ENCODE measurements around the gene MARCHF4. TPM values are rescaled to one million over a fixed set of nuclear protein-coding genes. Genes with fewer than 3 reads are reported as not detected.

MARCHF4 gene
- total and polyA plus RNA-seq, 2 of the 8 experiments (the other 6 are each of a cell fraction or from before 2014, with no cell fraction given) = 1.9 to 2.9 TPM

DNA sequence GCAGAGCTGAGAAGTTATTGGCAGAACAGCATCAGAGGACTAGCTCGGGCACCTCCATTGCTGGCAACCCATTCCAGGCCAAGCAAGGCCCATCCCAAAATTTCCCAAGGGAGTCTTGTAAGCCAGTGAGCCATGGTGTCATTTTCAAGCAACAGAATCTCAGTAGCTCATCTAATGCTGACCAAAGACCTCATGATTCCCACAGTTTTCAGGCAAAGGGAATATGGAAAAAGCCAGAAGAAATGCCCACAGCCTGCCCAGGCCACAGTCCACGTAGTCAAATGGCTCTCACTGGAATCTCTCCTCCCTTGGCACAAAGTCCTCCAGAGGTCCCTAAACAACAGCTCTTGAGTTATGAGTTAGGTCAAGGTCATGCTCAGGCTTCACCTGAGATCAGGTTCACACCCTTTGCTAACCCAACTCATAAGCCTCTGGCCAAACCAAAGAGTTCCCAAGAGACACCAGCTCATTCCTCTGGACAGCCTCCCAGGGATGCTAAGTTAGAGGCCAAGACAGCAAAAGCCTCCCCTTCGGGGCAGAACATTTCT, 42.6 kb upstream of the MARCHF4 start (continued):
- TF ChIP-seq, protein P1, sequence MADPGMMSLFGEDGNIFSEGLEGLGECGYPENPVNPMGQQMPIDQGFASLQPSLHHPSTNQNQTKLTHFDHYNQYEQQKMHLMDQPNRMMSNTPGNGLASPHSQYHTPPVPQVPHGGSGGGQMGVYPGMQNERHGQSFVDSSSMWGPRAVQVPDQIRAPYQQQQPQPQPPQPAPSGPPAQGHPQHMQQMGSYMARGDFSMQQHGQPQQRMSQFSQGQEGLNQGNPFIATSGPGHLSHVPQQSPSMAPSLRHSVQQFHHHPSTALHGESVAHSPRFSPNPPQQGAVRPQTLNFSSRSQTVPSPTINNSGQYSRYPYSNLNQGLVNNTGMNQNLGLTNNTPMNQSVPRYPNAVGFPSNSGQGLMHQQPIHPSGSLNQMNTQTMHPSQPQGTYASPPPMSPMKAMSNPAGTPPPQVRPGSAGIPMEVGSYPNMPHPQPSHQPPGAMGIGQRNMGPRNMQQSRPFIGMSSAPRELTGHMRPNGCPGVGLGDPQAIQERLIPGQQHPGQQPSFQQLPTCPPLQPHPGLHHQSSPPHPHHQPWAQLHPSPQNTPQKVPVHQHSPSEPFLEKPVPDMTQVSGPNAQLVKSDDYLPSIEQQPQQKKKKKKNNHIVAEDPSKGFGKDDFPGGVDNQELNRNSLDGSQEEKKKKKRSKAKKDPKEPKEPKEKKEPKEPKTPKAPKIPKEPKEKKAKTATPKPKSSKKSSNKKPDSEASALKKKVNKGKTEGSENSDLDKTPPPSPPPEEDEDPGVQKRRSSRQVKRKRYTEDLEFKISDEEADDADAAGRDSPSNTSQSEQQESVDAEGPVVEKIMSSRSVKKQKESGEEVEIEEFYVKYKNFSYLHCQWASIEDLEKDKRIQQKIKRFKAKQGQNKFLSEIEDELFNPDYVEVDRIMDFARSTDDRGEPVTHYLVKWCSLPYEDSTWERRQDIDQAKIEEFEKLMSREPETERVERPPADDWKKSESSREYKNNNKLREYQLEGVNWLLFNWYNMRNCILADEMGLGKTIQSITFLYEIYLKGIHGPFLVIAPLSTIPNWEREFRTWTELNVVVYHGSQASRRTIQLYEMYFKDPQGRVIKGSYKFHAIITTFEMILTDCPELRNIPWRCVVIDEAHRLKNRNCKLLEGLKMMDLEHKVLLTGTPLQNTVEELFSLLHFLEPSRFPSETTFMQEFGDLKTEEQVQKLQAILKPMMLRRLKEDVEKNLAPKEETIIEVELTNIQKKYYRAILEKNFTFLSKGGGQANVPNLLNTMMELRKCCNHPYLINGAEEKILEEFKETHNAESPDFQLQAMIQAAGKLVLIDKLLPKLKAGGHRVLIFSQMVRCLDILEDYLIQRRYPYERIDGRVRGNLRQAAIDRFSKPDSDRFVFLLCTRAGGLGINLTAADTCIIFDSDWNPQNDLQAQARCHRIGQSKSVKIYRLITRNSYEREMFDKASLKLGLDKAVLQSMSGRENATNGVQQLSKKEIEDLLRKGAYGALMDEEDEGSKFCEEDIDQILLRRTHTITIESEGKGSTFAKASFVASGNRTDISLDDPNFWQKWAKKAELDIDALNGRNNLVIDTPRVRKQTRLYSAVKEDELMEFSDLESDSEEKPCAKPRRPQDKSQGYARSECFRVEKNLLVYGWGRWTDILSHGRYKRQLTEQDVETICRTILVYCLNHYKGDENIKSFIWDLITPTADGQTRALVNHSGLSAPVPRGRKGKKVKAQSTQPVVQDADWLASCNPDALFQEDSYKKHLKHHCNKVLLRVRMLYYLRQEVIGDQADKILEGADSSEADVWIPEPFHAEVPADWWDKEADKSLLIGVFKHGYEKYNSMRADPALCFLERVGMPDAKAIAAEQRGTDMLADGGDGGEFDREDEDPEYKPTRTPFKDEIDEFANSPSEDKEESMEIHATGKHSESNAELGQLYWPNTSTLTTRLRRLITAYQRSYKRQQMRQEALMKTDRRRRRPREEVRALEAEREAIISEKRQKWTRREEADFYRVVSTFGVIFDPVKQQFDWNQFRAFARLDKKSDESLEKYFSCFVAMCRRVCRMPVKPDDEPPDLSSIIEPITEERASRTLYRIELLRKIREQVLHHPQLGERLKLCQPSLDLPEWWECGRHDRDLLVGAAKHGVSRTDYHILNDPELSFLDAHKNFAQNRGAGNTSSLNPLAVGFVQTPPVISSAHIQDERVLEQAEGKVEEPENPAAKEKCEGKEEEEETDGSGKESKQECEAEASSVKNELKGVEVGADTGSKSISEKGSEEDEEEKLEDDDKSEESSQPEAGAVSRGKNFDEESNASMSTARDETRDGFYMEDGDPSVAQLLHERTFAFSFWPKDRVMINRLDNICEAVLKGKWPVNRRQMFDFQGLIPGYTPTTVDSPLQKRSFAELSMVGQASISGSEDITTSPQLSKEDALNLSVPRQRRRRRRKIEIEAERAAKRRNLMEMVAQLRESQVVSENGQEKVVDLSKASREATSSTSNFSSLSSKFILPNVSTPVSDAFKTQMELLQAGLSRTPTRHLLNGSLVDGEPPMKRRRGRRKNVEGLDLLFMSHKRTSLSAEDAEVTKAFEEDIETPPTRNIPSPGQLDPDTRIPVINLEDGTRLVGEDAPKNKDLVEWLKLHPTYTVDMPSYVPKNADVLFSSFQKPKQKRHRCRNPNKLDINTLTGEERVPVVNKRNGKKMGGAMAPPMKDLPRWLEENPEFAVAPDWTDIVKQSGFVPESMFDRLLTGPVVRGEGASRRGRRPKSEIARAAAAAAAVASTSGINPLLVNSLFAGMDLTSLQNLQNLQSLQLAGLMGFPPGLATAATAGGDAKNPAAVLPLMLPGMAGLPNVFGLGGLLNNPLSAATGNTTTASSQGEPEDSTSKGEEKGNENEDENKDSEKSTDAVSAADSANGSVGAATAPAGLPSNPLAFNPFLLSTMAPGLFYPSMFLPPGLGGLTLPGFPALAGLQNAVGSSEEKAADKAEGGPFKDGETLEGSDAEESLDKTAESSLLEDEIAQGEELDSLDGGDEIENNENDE (IDR thresholded peaks at IDR 0.05; ENCODE audit: insufficient replicate concordance, low read length) = no peak
- TF ChIP-seq ZNF274 (IDR thresholded peaks at IDR 0.05; ENCODE audit: borderline replicate concordance, extremely low read depth, low read length) = no peak
- TF ChIP-seq GTF2F1 (IDR thresholded peaks at IDR 0.05; ENCODE audit: borderline replicate concordance, low read depth, low read length) = no peak
- TF ChIP-seq EP300 (IDR thresholded peaks at IDR 0.05; ENCODE audit: borderline replicate concordance in 1 of 2, low read depth in 2 of 2, low read length in 2 of 2) = no peak
- TF ChIP-seq RAD21 (IDR thresholded peaks at IDR 0.05 in 1 of 2, conservative IDR thresholded peaks at IDR 0.05 in 1 of 2; ENCODE audit: low read depth in 2 of 2, low read length in 2 of 2) = no peak
- TF ChIP-seq FOSL1 (IDR thresholded peaks at IDR 0.05; ENCODE audit: insufficient read depth, low read depth, low read length) = no peak
- TF ChIP-seq RFX5 (IDR thresholded peaks at IDR 0.05; ENCODE audit: borderline replicate concordance, low read depth, low read length) = no peak
- TF ChIP-seq POLR2AphosphoS5 (IDR thresholded peaks at IDR 0.05; ENCODE audit: low read depth, low read length) = no peak
- no peak for TF ChIP-seq BACH1 (IDR thresholded peaks at IDR 0.05; ENCODE audit: low read length)
- no peak for TF ChIP-seq TAF1 (IDR thresholded peaks at IDR 0.05; ENCODE audit: low read depth, low read length)

Data from H1 (cell line).